HCT116 (cell line): ENCODE data around the gene INF2.

Experiments
- EZH2phosphoT487 ChIP-seq: fragments of 200-600 bp; IDR thresholded peaks from 2 replicates; pipeline ENCODE4 v1.6.1; 2018; ENCODE audit warnings: antibody characterized with exemption, borderline replicate concordance
- POLR2A ChIP-seq: IDR thresholded peaks from 2 replicates; pipeline ENCODE4 v1.7.0; 2011; ENCODE audit warnings: borderline replicate concordance; ENCODE audit not compliant: insufficient read depth, insufficient read length; ENCODE audit errors: extremely low read depth
- POLR2AphosphoS5 ChIP-seq: IDR thresholded peaks from 2 replicates; pipeline ENCODE4 v1.6.1; 2011; ENCODE audit warnings: mild to moderate bottlenecking, low read depth, low read length, moderate library complexity
- RAD21 ChIP-seq: IDR thresholded peaks from 2 replicates; pipeline ENCODE4 v1.6.1; 2012; ENCODE audit warnings: low read depth, mild to moderate bottlenecking
- ZNF274 ChIP-seq: fragments of 200-500 bp; sonication (Bioruptor generic); IDR thresholded peaks from 2 replicates; pipeline ENCODE4 v1.6.1; 2014; ENCODE audit warnings: mild to moderate bottlenecking, low read depth, low read length, inconsistent platforms
- TF ChIP-seq, protein P1 (sequence below), 3 experiments: fragments of 200-600 bp in 1 of 3; sonication (generic) in 1 of 3; IDR thresholded peaks in 2 of 3; conservative IDR thresholded peaks in 1 of 3; 2 replicates each; pipeline ENCODE4 v1.5.1; 2012 to 2017; ENCODE audit warnings: low read depth in 2 of 3, low read length in 2 of 3, antibody characterized with exemption in 1 of 3, borderline replicate concordance in 1 of 3, control low read depth in 1 of 3, mild to moderate bottlenecking in 1 of 3, mixed read lengths in 1 of 3, mixed run types in 1 of 3, moderate library complexity in 1 of 3; ENCODE audit not compliant: insufficient read depth in 1 of 3
- TF ChIP-seq, protein P2 (sequence below): IDR thresholded peaks from 2 replicates; pipeline ENCODE4 v1.6.1; 2011; ENCODE audit warnings: mild to moderate bottlenecking, low read length, moderate library complexity; ENCODE audit not compliant: insufficient replicate concordance; ENCODE audit errors: extremely low read depth
- TF ChIP-seq, protein P3 (sequence below): IDR thresholded peaks from 2 replicates; pipeline ENCODE4 v1.6.1; 2012; ENCODE audit warnings: low read depth
- TF ChIP-seq, protein P4 (sequence below): IDR thresholded peaks from 2 replicates; pipeline ENCODE4 v1.6.1; 2012
- TF ChIP-seq, protein P5 (sequence below): IDR thresholded peaks from 2 replicates; pipeline ENCODE4 v1.6.1; 2012

DNA sequence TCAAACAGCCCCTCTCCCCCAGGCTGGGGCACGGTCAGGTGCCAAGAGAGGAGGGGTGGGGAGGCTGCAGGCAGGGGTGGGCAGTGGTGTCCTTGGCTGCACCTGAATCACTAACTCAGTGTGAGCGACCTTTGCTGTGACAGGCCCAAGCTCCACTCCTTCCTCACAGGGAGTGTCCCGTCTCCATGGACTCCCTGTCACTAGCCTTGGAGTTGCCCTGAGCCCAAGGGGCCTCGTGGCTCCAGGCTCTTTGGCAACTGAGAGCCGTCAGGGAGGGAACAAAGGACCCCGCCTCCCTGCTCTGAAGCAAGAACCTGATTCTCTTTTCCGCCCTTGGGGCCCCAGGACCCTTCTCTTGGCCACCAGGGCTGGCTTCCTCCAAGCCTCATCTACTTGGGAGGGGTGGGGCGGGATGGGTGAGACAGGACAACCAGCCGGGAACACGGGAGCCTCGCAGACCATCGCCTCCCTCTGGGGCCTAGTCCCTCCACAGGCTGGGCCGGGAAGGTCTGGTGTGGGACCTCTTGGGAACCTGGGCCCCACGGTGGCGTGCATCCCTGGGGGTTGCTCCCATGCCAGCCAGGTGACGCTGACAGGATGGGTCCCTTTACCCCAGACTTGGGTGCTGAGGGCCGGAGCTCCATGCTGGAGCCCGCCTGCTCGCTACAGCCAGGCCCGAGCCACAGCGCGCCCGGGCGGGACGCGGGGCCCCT lies 33.7 kb downstream of the INF2 start:
- TF ChIP-seq, protein P1, sequence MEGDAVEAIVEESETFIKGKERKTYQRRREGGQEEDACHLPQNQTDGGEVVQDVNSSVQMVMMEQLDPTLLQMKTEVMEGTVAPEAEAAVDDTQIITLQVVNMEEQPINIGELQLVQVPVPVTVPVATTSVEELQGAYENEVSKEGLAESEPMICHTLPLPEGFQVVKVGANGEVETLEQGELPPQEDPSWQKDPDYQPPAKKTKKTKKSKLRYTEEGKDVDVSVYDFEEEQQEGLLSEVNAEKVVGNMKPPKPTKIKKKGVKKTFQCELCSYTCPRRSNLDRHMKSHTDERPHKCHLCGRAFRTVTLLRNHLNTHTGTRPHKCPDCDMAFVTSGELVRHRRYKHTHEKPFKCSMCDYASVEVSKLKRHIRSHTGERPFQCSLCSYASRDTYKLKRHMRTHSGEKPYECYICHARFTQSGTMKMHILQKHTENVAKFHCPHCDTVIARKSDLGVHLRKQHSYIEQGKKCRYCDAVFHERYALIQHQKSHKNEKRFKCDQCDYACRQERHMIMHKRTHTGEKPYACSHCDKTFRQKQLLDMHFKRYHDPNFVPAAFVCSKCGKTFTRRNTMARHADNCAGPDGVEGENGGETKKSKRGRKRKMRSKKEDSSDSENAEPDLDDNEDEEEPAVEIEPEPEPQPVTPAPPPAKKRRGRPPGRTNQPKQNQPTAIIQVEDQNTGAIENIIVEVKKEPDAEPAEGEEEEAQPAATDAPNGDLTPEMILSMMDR (IDR thresholded peaks at IDR 0.05 in 2 of 3, conservative IDR thresholded peaks at IDR 0.05 in 1 of 3; ENCODE audit: borderline replicate concordance in 1 of 3, insufficient read depth in 1 of 3, low read depth in 2 of 3, low read length in 2 of 3), result no peak
- TF ChIP-seq ZNF274 (no peak), RAD21 (no peak), POLR2A (no peak), EZH2phosphoT487 (no peak), POLR2AphosphoS5 (no peak)
- TF ChIP-seq, protein P2, sequence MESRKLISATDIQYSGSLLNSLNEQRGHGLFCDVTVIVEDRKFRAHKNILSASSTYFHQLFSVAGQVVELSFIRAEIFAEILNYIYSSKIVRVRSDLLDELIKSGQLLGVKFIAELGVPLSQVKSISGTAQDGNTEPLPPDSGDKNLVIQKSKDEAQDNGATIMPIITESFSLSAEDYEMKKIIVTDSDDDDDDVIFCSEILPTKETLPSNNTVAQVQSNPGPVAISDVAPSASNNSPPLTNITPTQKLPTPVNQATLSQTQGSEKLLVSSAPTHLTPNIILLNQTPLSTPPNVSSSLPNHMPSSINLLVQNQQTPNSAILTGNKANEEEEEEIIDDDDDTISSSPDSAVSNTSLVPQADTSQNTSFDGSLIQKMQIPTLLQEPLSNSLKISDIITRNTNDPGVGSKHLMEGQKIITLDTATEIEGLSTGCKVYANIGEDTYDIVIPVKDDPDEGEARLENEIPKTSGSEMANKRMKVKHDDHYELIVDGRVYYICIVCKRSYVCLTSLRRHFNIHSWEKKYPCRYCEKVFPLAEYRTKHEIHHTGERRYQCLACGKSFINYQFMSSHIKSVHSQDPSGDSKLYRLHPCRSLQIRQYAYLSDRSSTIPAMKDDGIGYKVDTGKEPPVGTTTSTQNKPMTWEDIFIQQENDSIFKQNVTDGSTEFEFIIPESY, result no peak
- TF ChIP-seq, protein P3, sequence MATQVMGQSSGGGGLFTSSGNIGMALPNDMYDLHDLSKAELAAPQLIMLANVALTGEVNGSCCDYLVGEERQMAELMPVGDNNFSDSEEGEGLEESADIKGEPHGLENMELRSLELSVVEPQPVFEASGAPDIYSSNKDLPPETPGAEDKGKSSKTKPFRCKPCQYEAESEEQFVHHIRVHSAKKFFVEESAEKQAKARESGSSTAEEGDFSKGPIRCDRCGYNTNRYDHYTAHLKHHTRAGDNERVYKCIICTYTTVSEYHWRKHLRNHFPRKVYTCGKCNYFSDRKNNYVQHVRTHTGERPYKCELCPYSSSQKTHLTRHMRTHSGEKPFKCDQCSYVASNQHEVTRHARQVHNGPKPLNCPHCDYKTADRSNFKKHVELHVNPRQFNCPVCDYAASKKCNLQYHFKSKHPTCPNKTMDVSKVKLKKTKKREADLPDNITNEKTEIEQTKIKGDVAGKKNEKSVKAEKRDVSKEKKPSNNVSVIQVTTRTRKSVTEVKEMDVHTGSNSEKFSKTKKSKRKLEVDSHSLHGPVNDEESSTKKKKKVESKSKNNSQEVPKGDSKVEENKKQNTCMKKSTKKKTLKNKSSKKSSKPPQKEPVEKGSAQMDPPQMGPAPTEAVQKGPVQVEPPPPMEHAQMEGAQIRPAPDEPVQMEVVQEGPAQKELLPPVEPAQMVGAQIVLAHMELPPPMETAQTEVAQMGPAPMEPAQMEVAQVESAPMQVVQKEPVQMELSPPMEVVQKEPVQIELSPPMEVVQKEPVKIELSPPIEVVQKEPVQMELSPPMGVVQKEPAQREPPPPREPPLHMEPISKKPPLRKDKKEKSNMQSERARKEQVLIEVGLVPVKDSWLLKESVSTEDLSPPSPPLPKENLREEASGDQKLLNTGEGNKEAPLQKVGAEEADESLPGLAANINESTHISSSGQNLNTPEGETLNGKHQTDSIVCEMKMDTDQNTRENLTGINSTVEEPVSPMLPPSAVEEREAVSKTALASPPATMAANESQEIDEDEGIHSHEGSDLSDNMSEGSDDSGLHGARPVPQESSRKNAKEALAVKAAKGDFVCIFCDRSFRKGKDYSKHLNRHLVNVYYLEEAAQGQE, result no peak
- TF ChIP-seq, protein P4, sequence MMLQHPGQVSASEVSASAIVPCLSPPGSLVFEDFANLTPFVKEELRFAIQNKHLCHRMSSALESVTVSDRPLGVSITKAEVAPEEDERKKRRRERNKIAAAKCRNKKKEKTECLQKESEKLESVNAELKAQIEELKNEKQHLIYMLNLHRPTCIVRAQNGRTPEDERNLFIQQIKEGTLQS, result no peak
- TF ChIP-seq, protein P5, sequence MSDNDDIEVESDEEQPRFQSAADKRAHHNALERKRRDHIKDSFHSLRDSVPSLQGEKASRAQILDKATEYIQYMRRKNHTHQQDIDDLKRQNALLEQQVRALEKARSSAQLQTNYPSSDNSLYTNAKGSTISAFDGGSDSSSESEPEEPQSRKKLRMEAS, result no peak
